HepG2 (cell line): ENCODE measurements around the gene FLOT2. TPM values are rescaled to one million over a fixed set of nuclear protein-coding genes. Genes with fewer than 3 reads are reported as not detected.

Experiments
- ARNTL ChIP-seq: sonication (generic); formaldehyde crosslinking; IDR thresholded peaks from 2 replicates; pipeline ENCODE4 v1.4.0; 2020; ENCODE audit warnings: mild to moderate bottlenecking, missing genetic modification reagents
- DRAP1 ChIP-seq: IDR thresholded peaks from 2 replicates; pipeline ENCODE4 v1.6.1; 2016; ENCODE audit warnings: missing genetic modification reagents, missing compliant biosample characterization
- FOXK1 ChIP-seq: sonication (generic); formaldehyde crosslinking; IDR thresholded peaks from 2 replicates; pipeline ENCODE4 v1.4.0; 2020; ENCODE audit warnings: low read depth, missing genetic modification reagents, borderline replicate concordance
- FOXK2 ChIP-seq: fragments of 450-650 bp; IDR thresholded peaks from 2 replicates; pipeline ENCODE4 v1.6.1; 2016
- GZF1 ChIP-seq: sonication (generic); formaldehyde crosslinking; IDR thresholded peaks from 2 replicates; pipeline ENCODE4 v1.5.1; 2020; ENCODE audit warnings: mild to moderate bottlenecking, missing genetic modification reagents
- HDAC2 ChIP-seq: sonication (generic); formaldehyde crosslinking; IDR thresholded peaks from 2 replicates; pipeline ENCODE4 v1.4.0; 2020; ENCODE audit warnings: missing genetic modification reagents
- HMG20A ChIP-seq: IDR thresholded peaks from 2 replicates; pipeline ENCODE4 v1.6.1; 2016; ENCODE audit warnings: borderline replicate concordance
- HOMEZ ChIP-seq: IDR thresholded peaks from 2 replicates; pipeline ENCODE4 v1.6.1; 2016; ENCODE audit warnings: low read depth
- MLLT10 ChIP-seq: sonication (generic); formaldehyde crosslinking; IDR thresholded peaks from 2 replicates; pipeline ENCODE4 v1.4.0; 2020; ENCODE audit warnings: missing genetic modification reagents
- MTERF4 ChIP-seq: sonication (generic); formaldehyde crosslinking; IDR thresholded peaks from 2 replicates; pipeline ENCODE4 v1.8.0; 2023; ENCODE audit warnings: mild to moderate bottlenecking, missing genetic modification reagents
- NCOA2 ChIP-seq: sonication (generic); formaldehyde crosslinking; IDR thresholded peaks from 2 replicates; pipeline ENCODE4 v1.8.0; 2022; ENCODE audit warnings: inconsistent platforms
- RCOR2 ChIP-seq: IDR thresholded peaks from 2 replicates; pipeline ENCODE4 v1.6.1; 2016; ENCODE audit warnings: missing biosample characterization, missing genetic modification reagents
- SATB2 ChIP-seq: sonication (generic); formaldehyde crosslinking; IDR thresholded peaks from 2 replicates; pipeline ENCODE4 v1.5.0; 2020; ENCODE audit warnings: missing genetic modification reagents
- SIN3B ChIP-seq: fragments of 150-350 bp; IDR thresholded peaks from 2 replicates; pipeline ENCODE4 v1.6.1; 2014; ENCODE audit warnings: low read length
- SSRP1 ChIP-seq: IDR thresholded peaks from 2 replicates; pipeline ENCODE4 v1.6.1; 2016; ENCODE audit warnings: control low read depth
- TGIF2 ChIP-seq: IDR thresholded peaks from 2 replicates; pipeline ENCODE4 v1.6.1; 2016; ENCODE audit warnings: control low read depth, missing compliant biosample characterization
- THAP7 ChIP-seq: sonication (generic); formaldehyde crosslinking; IDR thresholded peaks from 2 replicates; pipeline ENCODE4 v1.8.1; 2023; ENCODE audit warnings: mild to moderate bottlenecking, missing genetic modification reagents
- ZBED4 ChIP-seq: sonication (generic); formaldehyde crosslinking; IDR thresholded peaks from 2 replicates; pipeline ENCODE4 v1.4.0; 2020; ENCODE audit warnings: missing genetic modification reagents, borderline replicate concordance
- ZKSCAN8 ChIP-seq: IDR thresholded peaks from 2 replicates; pipeline ENCODE4 v1.6.1; 2016; ENCODE audit warnings: borderline replicate concordance, missing genetic modification reagents, missing compliant biosample characterization
- ZNF124 ChIP-seq: sonication (generic); formaldehyde crosslinking; IDR thresholded peaks from 2 replicates; pipeline ENCODE4 v1.4.0; 2020; ENCODE audit warnings: missing genetic modification reagents
- ZNF619 ChIP-seq: sonication (generic); formaldehyde crosslinking; IDR thresholded peaks from 2 replicates; pipeline ENCODE4 v1.4.0; 2020; ENCODE audit warnings: mild to moderate bottlenecking, missing genetic modification reagents
- ZNF724P ChIP-seq: sonication (generic); formaldehyde crosslinking; IDR thresholded peaks from 2 replicates; pipeline ENCODE4 v1.8.0; 2022; ENCODE audit warnings: missing genetic modification reagents, borderline replicate concordance
- ZSCAN21 ChIP-seq: sonication (generic); formaldehyde crosslinking; IDR thresholded peaks from 2 replicates; pipeline ENCODE4 v1.8.0; 2022; ENCODE audit warnings: mild to moderate bottlenecking, missing genetic modification reagents, moderate library complexity, borderline replicate concordance
- polyA plus RNA-seq, 8 experiments: library from polyadenylated mRNA; depleted of rRNA in 3 of 8; stranded (reverse) in 7 of 8; unstranded in 1 of 8; fragments of >200 nt; fragmentation: Illumina TruSeq in 4 of 8; extraction: Trizol in 4 of 8; gene quantifications; 2 replicates each; pipeline versions ENCODE4 v1.2.1 to v1.2.3, GENCODE V29; 2011 to 2016; ENCODE audit warnings: low read depth in 4 of 8, missing spikeins in 1 of 8, mixed read lengths in 1 of 8; ENCODE audit not compliant: insufficient read depth in 1 of 8
- total RNA-seq, 5 experiments: library from RNA; depleted of rRNA; stranded (reverse); fragments of >200 nt; fragmentation: Illumina TruSeq; extraction: Trizol; gene quantifications; 2 replicates each; pipeline ENCODE4 v1.2.3, GENCODE V29; 2016; ENCODE audit warnings: low read depth in 1 of 5

The FLOT2 gene
- total and polyA plus RNA-seq, 2 of the 13 experiments (the other 11 are each of a cell fraction or from before 2014, with no cell fraction given), result 54.3 to 54.5 TPM

- TF ChIP-seq ZBED4 (no peak), SSRP1 (CRISPR knock-in tag) (0 out of 2 replicates have a peak, but pooled peaks have one; percentile 76), ZNF619 (CRISPR knock-in tag) (no peak), RCOR2 (CRISPR knock-in tag) (no peak), MLLT10 (no peak), HOMEZ (0 out of 2 replicates have a peak, but pooled peaks have one; percentile 57), THAP7 (CRISPR knock-in tag) (no peak), HMG20A (CRISPR knock-in tag) (peak; percentile 11; the same call in 1 of the 2 replicates), ZNF724P (no peak), FOXK1 (CRISPR knock-in tag) (no peak), DRAP1 (no peak; the same call in 1 of the 2 replicates), ZSCAN21 (CRISPR knock-in tag) (no peak), MTERF4 (CRISPR knock-in tag) (peak; percentile 62; the same call in 1 of the 2 replicates), SIN3B (no peak), FOXK2 (no peak), GZF1 (CRISPR knock-in tag) (no peak), SATB2 (CRISPR knock-in tag) (no peak), HDAC2 (0 out of 2 replicates have a peak, but pooled peaks have one; percentile 59), ZKSCAN8 (CRISPR knock-in tag) (no peak), TGIF2 (no peak), ARNTL (CRISPR knock-in tag) (no peak), NCOA2 (CRISPR knock-in tag) (no peak), ZNF124 (CRISPR knock-in tag) (no peak)
Measured at GRCh38 chr17:28908640-28909167, 11.2 kb upstream of the FLOT2 start (continued).
